Type B pancreatic cell (in vitro differentiated cells): ENCODE measurements around the gene MYO5B. TPM values are rescaled to one million over a fixed set of nuclear protein-coding genes. Genes with fewer than 3 reads are reported as not detected.
"Not testable (repeated sequence)": the region's sequence is repeated elsewhere in the genome, so short reads cannot be mapped to it uniquely, and the experiment has no call there.

ENCODE experiments used
- DNase-seq: peaks from one replicate; pipeline ENCODE4 v3.0.0; 2021; ENCODE audit warnings: mixed read lengths; ENCODE audit not compliant: unreplicated experiment; ENCODE audit errors: extremely low spot score
- H3K27ac Mint-ChIP-seq: 2 replicates; pipeline ENCODE4 v1.8.0; 2021; ENCODE audit warnings: mild to moderate bottlenecking, mixed read lengths
- H3K27me3 Mint-ChIP-seq: 2 replicates; pipeline ENCODE4 v1.8.0; 2021; ENCODE audit warnings: mixed read lengths
- H3K36me3 Mint-ChIP-seq: 2 replicates; pipeline ENCODE4 v1.8.0; 2021; ENCODE audit warnings: mixed read lengths
- H3K4me1 Mint-ChIP-seq: one replicate; pipeline ENCODE4 v1.8.0; 2021; ENCODE audit warnings: mixed read lengths; ENCODE audit not compliant: unreplicated experiment
- H3K4me3 Mint-ChIP-seq: 2 replicates; pipeline ENCODE4 v1.8.0; 2021; ENCODE audit warnings: mild to moderate bottlenecking, mixed read lengths
- H3K9me3 Mint-ChIP-seq: 2 replicates; pipeline ENCODE4 v1.8.0; 2021; ENCODE audit warnings: mixed read lengths
- CTCF ChIP-seq: fragments of 200-600 bp; sonication (generic); conservative IDR thresholded peaks from 2 replicates; pipeline ENCODE4 v1.5.0; 2021; ENCODE audit warnings: antibody characterized with exemption, mild to moderate bottlenecking
- total RNA-seq: library from RNA; stranded (reverse); gene quantifications from 2 replicates; pipeline ENCODE4 v1.2.1, GENCODE V29; 2021; ENCODE audit warnings: low replicate concordance

The MYO5B gene
- total RNA-seq, 1 donor from 2014 or later = 51.7 TPM

- H3K9me3 Mint-ChIP-seq = no peaks in the 10 kb centered on the region
- no peak for TF ChIP-seq CTCF
- no peak for DNase-seq
- no peak overlapping the region for H3K4me3 Mint-ChIP-seq
- peaks cover 36% of the 10 kb centered on the region for H3K36me3 Mint-ChIP-seq
- no peaks in the 10 kb centered on the region for H3K27me3 Mint-ChIP-seq
- H3K27ac Mint-ChIP-seq = no peak overlapping the region
- peaks cover 9% of the 10 kb centered on the region for H3K4me1 Mint-ChIP-seq
Measured at GRCh38 chr18:49795612-49796552, 399.1 kb downstream of the MYO5B start.

DNA sequence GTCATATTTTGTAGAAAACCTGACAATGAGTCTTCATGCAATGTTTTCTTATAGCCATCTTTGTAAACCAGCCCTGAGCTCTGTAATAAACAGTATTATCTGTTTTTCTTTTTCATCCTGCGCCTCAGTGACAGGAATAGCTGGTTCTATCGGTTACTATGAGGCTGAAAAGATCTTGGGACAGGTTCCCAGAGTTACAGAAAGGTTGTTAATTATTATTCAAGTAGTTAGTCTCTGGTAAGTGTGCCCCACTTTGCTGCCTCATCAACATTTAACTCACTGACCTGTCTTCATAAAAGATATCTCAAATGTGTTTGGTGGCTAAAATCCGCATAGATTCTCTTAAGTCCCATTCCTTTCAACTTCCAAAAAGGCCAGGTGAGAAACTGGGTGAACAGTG lies 400.2 kb downstream of the MYO5B start:
- peaks cover 9% of the 10 kb centered on the region for H3K4me1 Mint-ChIP-seq
- H3K4me3 Mint-ChIP-seq = no peak overlapping the region
- H3K27ac Mint-ChIP-seq = no peak overlapping the region
- DNase-seq = no peak
- H3K9me3 Mint-ChIP-seq = no peaks in the 10 kb centered on the region
- no peaks in the 10 kb centered on the region for H3K27me3 Mint-ChIP-seq
- H3K36me3 Mint-ChIP-seq = peaks cover 30% of the 10 kb centered on the region
- TF ChIP-seq CTCF = no peak

DNA sequence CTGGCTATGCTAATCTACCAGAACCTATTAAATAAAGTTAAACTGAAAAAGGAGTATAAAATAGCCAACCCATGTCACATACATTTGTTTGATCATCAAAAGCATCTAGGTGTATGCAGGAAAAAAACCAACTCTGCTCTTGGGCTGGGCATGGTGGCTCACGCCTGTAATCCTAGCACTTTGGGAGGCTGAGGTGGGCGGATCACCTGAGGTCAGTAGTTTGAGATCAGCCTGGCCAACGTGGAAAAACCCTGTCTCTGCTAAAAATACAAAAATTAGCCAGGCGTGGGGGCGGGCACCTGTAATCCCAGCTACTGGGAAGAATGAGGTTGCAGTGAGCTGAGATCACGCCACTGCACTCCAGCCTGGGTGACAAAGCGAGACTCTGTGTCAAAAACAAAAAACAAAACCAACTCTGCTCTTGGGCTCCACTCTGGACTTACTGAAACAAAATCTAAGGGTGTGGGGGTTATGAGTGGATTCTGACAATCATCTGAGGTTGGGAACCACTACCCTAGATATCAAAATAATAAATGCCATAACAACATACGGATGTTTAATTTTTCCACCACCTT lies 405.3 kb downstream of the MYO5B start:
- not testable (repeated sequence) for H3K4me3 Mint-ChIP-seq, H3K9me3 Mint-ChIP-seq, H3K27ac Mint-ChIP-seq, H3K4me1 Mint-ChIP-seq, H3K27me3 Mint-ChIP-seq, DNase-seq
- peaks cover 27% of the 10 kb centered on the region for H3K36me3 Mint-ChIP-seq

GRCh38 chr18:49788327-49788898 lies 406.5 kb downstream of the MYO5B start:
- no peak for TF ChIP-seq CTCF
- Mint-ChIP-seq H3K27me3 (no peaks in the 10 kb centered on the region), H3K4me1 (no peaks in the 10 kb centered on the region), H3K36me3 (peaks cover 23% of the 10 kb centered on the region), H3K9me3 (no peaks in the 10 kb centered on the region), H3K27ac (no peak overlapping the region), H3K4me3 (no peak overlapping the region)
- no peak for DNase-seq

DNA sequence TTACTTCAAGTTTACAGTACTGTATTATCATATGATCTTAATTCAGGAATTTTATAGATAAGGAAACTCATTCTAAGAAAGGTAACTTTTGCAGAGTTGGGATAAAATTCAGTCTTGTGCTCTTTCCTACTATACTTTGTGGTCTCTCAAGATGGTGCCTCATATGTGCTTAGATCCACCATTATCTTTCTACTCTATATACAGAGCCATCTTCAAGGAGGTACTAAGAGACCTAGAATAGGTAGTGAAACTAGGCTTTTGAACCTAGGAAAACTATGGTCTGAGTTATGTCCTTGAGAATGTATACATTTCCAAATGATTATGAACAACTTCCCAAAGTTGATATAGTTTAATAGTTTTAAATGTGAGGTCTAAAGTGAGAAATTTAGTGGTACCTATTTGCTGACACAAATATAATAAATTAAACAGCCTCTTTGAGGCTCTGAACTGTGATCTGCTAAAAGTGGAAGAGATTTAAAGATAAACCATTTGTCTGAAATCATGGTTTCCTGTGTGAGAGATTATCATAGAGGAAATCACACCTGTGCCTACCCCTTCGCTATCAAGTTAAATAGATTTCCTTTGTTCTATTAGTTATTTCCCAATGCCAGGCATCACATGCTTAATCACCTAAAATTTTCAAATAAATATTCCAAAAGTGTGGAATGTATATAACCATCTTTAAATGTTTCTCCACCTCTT lies 408.8 kb downstream of the MYO5B start:
- no peak overlapping the region for H3K27ac Mint-ChIP-seq
- peaks cover 24% of the 10 kb centered on the region for H3K36me3 Mint-ChIP-seq
- H3K9me3 Mint-ChIP-seq = no peaks in the 10 kb centered on the region
- H3K27me3 Mint-ChIP-seq = no peaks in the 10 kb centered on the region
- no peak for TF ChIP-seq CTCF
- no peak overlapping the region for H3K4me3 Mint-ChIP-seq
- no peaks in the 10 kb centered on the region for H3K4me1 Mint-ChIP-seq
- no peak for DNase-seq
